ENCODE measurements around the gene HSPA1A. TPM values are rescaled to one million over a fixed set of nuclear protein-coding genes. Genes with fewer than 3 reads are reported as not detected.

HSPA1A gene
- total and polyA plus RNA-seq, 4 donors, result 28.8 to 120 (median 77.6) TPM

GRCh38 chr6:31776485-31776988 lies 38.8 kb upstream of the HSPA1A start:
- no peaks in the 10 kb centered on the region for H3K27me3 ChIP-seq (ENCODE audit: control insufficient read depth in 4 of 4, insufficient read depth in 4 of 4, low read length in 3 of 4)
- WGBS, result 43% methylated on average over 14 of the region's 14 CpGs
- peak overlapping the region; percentile 67 to 71 for H3K27ac ChIP-seq (ENCODE audit: low read depth in 1 of 2, low read length in 2 of 2)
- H3K4me1 ChIP-seq (ENCODE audit: control insufficient read depth in 4 of 4, insufficient read depth in 4 of 4, low read length in 3 of 4), result peaks cover 9 to 46% (median 31%) of the 10 kb centered on the region in 4 donors
- TF ChIP-seq TAF1 (conservative IDR thresholded peaks at IDR 0.05), result no peak
- TF ChIP-seq FOXA1 (IDR thresholded peaks at IDR 0.05), result no peak
- TF ChIP-seq HNF4A (conservative IDR thresholded peaks at IDR 0.05), result no peak
- TF ChIP-seq MAX (IDR thresholded peaks at IDR 0.05), result no peak
- TF ChIP-seq EGR1 (IDR thresholded peaks at IDR 0.05; ENCODE audit: low read depth in 2 of 2), result no peak
- TF ChIP-seq RAD21 (IDR thresholded peaks at IDR 0.05), result no peak
- TF ChIP-seq, protein P1, sequence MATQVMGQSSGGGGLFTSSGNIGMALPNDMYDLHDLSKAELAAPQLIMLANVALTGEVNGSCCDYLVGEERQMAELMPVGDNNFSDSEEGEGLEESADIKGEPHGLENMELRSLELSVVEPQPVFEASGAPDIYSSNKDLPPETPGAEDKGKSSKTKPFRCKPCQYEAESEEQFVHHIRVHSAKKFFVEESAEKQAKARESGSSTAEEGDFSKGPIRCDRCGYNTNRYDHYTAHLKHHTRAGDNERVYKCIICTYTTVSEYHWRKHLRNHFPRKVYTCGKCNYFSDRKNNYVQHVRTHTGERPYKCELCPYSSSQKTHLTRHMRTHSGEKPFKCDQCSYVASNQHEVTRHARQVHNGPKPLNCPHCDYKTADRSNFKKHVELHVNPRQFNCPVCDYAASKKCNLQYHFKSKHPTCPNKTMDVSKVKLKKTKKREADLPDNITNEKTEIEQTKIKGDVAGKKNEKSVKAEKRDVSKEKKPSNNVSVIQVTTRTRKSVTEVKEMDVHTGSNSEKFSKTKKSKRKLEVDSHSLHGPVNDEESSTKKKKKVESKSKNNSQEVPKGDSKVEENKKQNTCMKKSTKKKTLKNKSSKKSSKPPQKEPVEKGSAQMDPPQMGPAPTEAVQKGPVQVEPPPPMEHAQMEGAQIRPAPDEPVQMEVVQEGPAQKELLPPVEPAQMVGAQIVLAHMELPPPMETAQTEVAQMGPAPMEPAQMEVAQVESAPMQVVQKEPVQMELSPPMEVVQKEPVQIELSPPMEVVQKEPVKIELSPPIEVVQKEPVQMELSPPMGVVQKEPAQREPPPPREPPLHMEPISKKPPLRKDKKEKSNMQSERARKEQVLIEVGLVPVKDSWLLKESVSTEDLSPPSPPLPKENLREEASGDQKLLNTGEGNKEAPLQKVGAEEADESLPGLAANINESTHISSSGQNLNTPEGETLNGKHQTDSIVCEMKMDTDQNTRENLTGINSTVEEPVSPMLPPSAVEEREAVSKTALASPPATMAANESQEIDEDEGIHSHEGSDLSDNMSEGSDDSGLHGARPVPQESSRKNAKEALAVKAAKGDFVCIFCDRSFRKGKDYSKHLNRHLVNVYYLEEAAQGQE (IDR thresholded peaks at IDR 0.05), result no peak
- TF ChIP-seq CTCF (IDR thresholded peaks at IDR 0.05; ENCODE audit: low read depth, low read length, missing input control), result no peak
- TF ChIP-seq, protein P2, sequence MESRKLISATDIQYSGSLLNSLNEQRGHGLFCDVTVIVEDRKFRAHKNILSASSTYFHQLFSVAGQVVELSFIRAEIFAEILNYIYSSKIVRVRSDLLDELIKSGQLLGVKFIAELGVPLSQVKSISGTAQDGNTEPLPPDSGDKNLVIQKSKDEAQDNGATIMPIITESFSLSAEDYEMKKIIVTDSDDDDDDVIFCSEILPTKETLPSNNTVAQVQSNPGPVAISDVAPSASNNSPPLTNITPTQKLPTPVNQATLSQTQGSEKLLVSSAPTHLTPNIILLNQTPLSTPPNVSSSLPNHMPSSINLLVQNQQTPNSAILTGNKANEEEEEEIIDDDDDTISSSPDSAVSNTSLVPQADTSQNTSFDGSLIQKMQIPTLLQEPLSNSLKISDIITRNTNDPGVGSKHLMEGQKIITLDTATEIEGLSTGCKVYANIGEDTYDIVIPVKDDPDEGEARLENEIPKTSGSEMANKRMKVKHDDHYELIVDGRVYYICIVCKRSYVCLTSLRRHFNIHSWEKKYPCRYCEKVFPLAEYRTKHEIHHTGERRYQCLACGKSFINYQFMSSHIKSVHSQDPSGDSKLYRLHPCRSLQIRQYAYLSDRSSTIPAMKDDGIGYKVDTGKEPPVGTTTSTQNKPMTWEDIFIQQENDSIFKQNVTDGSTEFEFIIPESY (IDR thresholded peaks at IDR 0.05), result no peak
- no peak for TF ChIP-seq YY1 (IDR thresholded peaks at IDR 0.05)
- TF ChIP-seq FOXA2 (IDR thresholded peaks at IDR 0.05), result no peak
- no peak for TF ChIP-seq GABPA (IDR thresholded peaks at IDR 0.05 in 1 of 2, conservative IDR thresholded peaks at IDR 0.05 in 1 of 2)
- no peak for TF ChIP-seq JUND (IDR thresholded peaks at IDR 0.05)
- TF ChIP-seq SP1 (IDR thresholded peaks at IDR 0.05), result no peak
- TF ChIP-seq, protein P3, sequence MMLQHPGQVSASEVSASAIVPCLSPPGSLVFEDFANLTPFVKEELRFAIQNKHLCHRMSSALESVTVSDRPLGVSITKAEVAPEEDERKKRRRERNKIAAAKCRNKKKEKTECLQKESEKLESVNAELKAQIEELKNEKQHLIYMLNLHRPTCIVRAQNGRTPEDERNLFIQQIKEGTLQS (IDR thresholded peaks at IDR 0.05), result no peak
- no peak for TF ChIP-seq HNF4G (IDR thresholded peaks at IDR 0.05)
- no peak for TF ChIP-seq RXRA (IDR thresholded peaks at IDR 0.05)
- no peaks in the 10 kb centered on the region for H3K9me3 ChIP-seq (ENCODE audit: control insufficient read depth in 4 of 4, low read length in 3 of 4)
- no peak overlapping the region for H3K4me3 ChIP-seq (ENCODE audit: low read depth in 1 of 3, low read length in 3 of 3)
- H3K36me3 ChIP-seq (ENCODE audit: control insufficient read depth in 4 of 4, insufficient read depth in 3 of 4, low read depth in 1 of 4, low read length in 3 of 4), result peaks cover 0 to 20% (median 5%) of the 10 kb centered on the region in 4 donors
- no peak for DNase-seq (ENCODE audit: low spot score)
- peak overlapping the region; percentile 51 to 57 for H3K9ac ChIP-seq (ENCODE audit: low read depth in 1 of 2, low read length in 2 of 2)
